HCT116 (cell line): Measurements from ENCODE around the gene STX2. TPM values are rescaled to one million over a fixed set of nuclear protein-coding genes. Genes with fewer than 3 reads are reported as not detected.

Experiments used
- ATAC-seq: fragments of 200-7000 bp; cut with Tn5 transposase; 2 replicates; pipeline ENCODE4 v1.9.1; 2020; ENCODE audit warnings: mild to moderate bottlenecking, moderate library complexity
- BruUV-seq: library from RNA; stranded (reverse); fragments of 400-500 nt; replicated peaks from 2 replicates; lab custom pipeline; 2021; lab: Mats Ljungman, UMichigan
- CTCF ChIA-PET: fragments of 300-600 bp; sonication (Branson Sonifier 250); formaldehyde crosslinking; loops from one replicate; lab custom pipeline; 2021; ENCODE audit warnings: antibody characterized with exemption; lab: Charles Lee
- POLR2A ChIA-PET: fragments of 300-600, 350-600 bp; sonication (Branson Sonifier 250); formaldehyde crosslinking; loops from one replicate; lab custom pipeline; 2021; ENCODE audit warnings: antibody characterized with exemption; lab: Charles Lee
- RAD21 ChIA-PET, 2 experiments: fragments of 300-600 bp; sonication (Branson Sonifier 250); formaldehyde crosslinking; loops; one replicate each; lab custom pipeline; 2023; ENCODE audit warnings: low total read pairs in 2 of 2; ENCODE audit not compliant: uncharacterized antibody in 2 of 2, unreplicated experiment in 2 of 2, low non-redundant PET in 1 of 2; lab: Charles Lee
- DNase-seq: peaks from one replicate; pipeline ENCODE4 v3.0.0-alpha.2; 2010; ENCODE audit warnings: low read depth, low spot score
- H2AFZ ChIP-seq: fragments of 200-600 bp; shearing (Covaris generic), sonication (generic); 2 replicates; pipeline ENCODE4 v1.6.1; 2017; ENCODE audit warnings: low read depth, mixed run types, mixed read lengths, antibody characterized with exemption, low read length; ENCODE audit not compliant: poor library complexity, severe bottlenecking
- H3K27ac ChIP-seq: 2 replicates; pipeline ENCODE4 v1.5.1; 2012; ENCODE audit warnings: low read depth, low read length
- H3K27me3 ChIP-seq: fragments of 200-600 bp; sonication (generic); 2 replicates; pipeline ENCODE4 v1.6.1; 2016; ENCODE audit warnings: mixed run types, low read length, mixed read lengths; ENCODE audit not compliant: insufficient read depth
- H3K36me3 ChIP-seq, 2 experiments: fragments of 200-500 bp in 1 of 2; fragments of 200-600 bp in 1 of 2; sonication (Bioruptor generic) in 1 of 2; sonication (generic) in 1 of 2; 2 replicates each; pipeline versions ENCODE4 v1.5.1 to v1.6.1; 2014 to 2016; ENCODE audit warnings: low read length in 2 of 2, inconsistent platforms in 1 of 2, mixed read lengths in 1 of 2, mixed run types in 1 of 2; ENCODE audit not compliant: insufficient read depth in 2 of 2, control insufficient read depth in 1 of 2
- H3K4me1 ChIP-seq, 2 experiments: fragments of 200-600 bp in 1 of 2; sonication (generic) in 1 of 2; 2 replicates each; pipeline versions ENCODE4 v1.5.1 to v1.6.1; 2012 to 2017; ENCODE audit warnings: low read length in 2 of 2, inconsistent platforms in 1 of 2, mild to moderate bottlenecking in 1 of 2, mixed read lengths in 1 of 2, mixed run types in 1 of 2, moderate library complexity in 1 of 2; ENCODE audit not compliant: insufficient read depth in 2 of 2, control insufficient read depth in 1 of 2
- H3K4me2 ChIP-seq: fragments of 200-600 bp; sonication (generic); 2 replicates; pipeline ENCODE4 v1.6.1; 2017; ENCODE audit warnings: mixed run types, low read length, mixed read lengths
- H3K4me3 ChIP-seq, 2 experiments: fragments of 200-600 bp in 1 of 2; sonication (generic) in 1 of 2; replicated peaks in 1 of 2; 2 replicates each; pipeline ENCODE4 v1.5.1; 2011 to 2016; ENCODE audit warnings: low read length in 2 of 2, control low read depth in 1 of 2, low read depth in 1 of 2, mild to moderate bottlenecking in 1 of 2, mixed read lengths in 1 of 2, mixed run types in 1 of 2
- H3K79me2 ChIP-seq: fragments of 200-600 bp; sonication (generic); 2 replicates; pipeline ENCODE4 v1.6.1; 2017; ENCODE audit warnings: mild to moderate bottlenecking, mixed run types, low read length, moderate library complexity, mixed read lengths; ENCODE audit not compliant: insufficient read depth
- H3K9ac ChIP-seq: fragments of 200-600 bp; sonication (generic); 2 replicates; pipeline ENCODE4 v1.6.1; 2016; ENCODE audit warnings: low read length, mixed read lengths
- H3K9me2 ChIP-seq: fragments of 200-600 bp; sonication (generic), shearing (Covaris generic); 2 replicates; pipeline ENCODE4 v1.6.1; 2017; ENCODE audit warnings: mixed run types, mild to moderate bottlenecking, moderate library complexity; ENCODE audit not compliant: insufficient read depth
- H3K9me3 ChIP-seq, 2 experiments: fragments of 200-500 bp in 1 of 2; fragments of 200-600 bp in 1 of 2; sonication (Bioruptor generic) in 1 of 2; sonication (generic) in 1 of 2; 2 replicates each; pipeline ENCODE4 v1.6.1; 2014 to 2017; ENCODE audit warnings: low read length in 2 of 2, mixed read lengths in 2 of 2, inconsistent platforms in 1 of 2, low read depth in 1 of 2, mild to moderate bottlenecking in 1 of 2, mixed run types in 1 of 2, moderate library complexity in 1 of 2; ENCODE audit not compliant: control insufficient read depth in 1 of 2, insufficient read depth in 1 of 2
- H4K20me1 ChIP-seq: fragments of 200-600 bp; sonication (generic), shearing (Covaris generic); 2 replicates; pipeline ENCODE4 v1.6.1; 2017; ENCODE audit warnings: mixed run types, mild to moderate bottlenecking, moderate library complexity; ENCODE audit not compliant: insufficient read depth
- ATF3 ChIP-seq: IDR thresholded peaks from 2 replicates; pipeline ENCODE4 v1.6.1; 2012
- CBX3 ChIP-seq: IDR thresholded peaks from 2 replicates; pipeline ENCODE4 v1.6.1; 2012; ENCODE audit warnings: low read depth
- CTCF ChIP-seq, 3 experiments: fragments of 200-600 bp in 1 of 3; sonication (generic) in 1 of 3; IDR thresholded peaks in 2 of 3; conservative IDR thresholded peaks in 1 of 3; 2 replicates each; pipeline ENCODE4 v1.5.1; 2012 to 2017; ENCODE audit warnings: low read depth in 2 of 3, low read length in 2 of 3, antibody characterized with exemption in 1 of 3, borderline replicate concordance in 1 of 3, control low read depth in 1 of 3, mild to moderate bottlenecking in 1 of 3, mixed read lengths in 1 of 3, mixed run types in 1 of 3, moderate library complexity in 1 of 3; ENCODE audit not compliant: insufficient read depth in 1 of 3
- EGR1 ChIP-seq: IDR thresholded peaks from 2 replicates; pipeline ENCODE4 v1.6.1; 2012; ENCODE audit warnings: low read depth
- FOSL1 ChIP-seq: IDR thresholded peaks from 2 replicates; pipeline ENCODE4 v1.6.1; 2012; ENCODE audit warnings: low read depth
- MAX ChIP-seq: IDR thresholded peaks from 2 replicates; pipeline ENCODE4 v1.6.1; 2012
- POLR2A ChIP-seq: IDR thresholded peaks from 2 replicates; pipeline ENCODE4 v1.7.0; 2011; ENCODE audit warnings: borderline replicate concordance; ENCODE audit not compliant: insufficient read depth, insufficient read length; ENCODE audit errors: extremely low read depth
- POLR2AphosphoS5 ChIP-seq: IDR thresholded peaks from 2 replicates; pipeline ENCODE4 v1.6.1; 2011; ENCODE audit warnings: mild to moderate bottlenecking, low read depth, low read length, moderate library complexity
- RAD21 ChIP-seq: IDR thresholded peaks from 2 replicates; pipeline ENCODE4 v1.6.1; 2012; ENCODE audit warnings: low read depth, mild to moderate bottlenecking
- TCF7L2 ChIP-seq: IDR thresholded peaks from 2 replicates; pipeline ENCODE4 v1.7.0; 2011; ENCODE audit warnings: borderline replicate concordance, inconsistent platforms; ENCODE audit not compliant: insufficient read depth, insufficient read length; ENCODE audit errors: extremely low read depth
- YY1 ChIP-seq: IDR thresholded peaks from 2 replicates; pipeline ENCODE4 v1.6.1; 2011; ENCODE audit warnings: low read length, low read depth, moderate library complexity, mild to moderate bottlenecking; ENCODE audit not compliant: insufficient replicate concordance; ENCODE audit errors: extremely low read depth
- ZBTB33 ChIP-seq: IDR thresholded peaks from 2 replicates; pipeline ENCODE4 v1.6.1; 2011; ENCODE audit warnings: mild to moderate bottlenecking, low read length, moderate library complexity; ENCODE audit not compliant: insufficient replicate concordance; ENCODE audit errors: extremely low read depth
- ZFX ChIP-seq: fragments of 450-650 bp; IDR thresholded peaks from 2 replicates; pipeline ENCODE4 v1.6.1; 2017
- intact Hi-C: fragments of 100-400 bp; cut with micrococcal nuclease; formaldehyde crosslinking; loops from 2 replicates; pipeline ENCODE4 v1.10.0; 2022
- total RNA-seq: library from RNA; stranded (reverse); gene quantifications from one replicate; pipeline ENCODE4 v1.2.1, GENCODE V29; 2021; ENCODE audit not compliant: unreplicated experiment

STX2 gene
- total RNA-seq, 1 experiment from 2014 or later: 19.2 TPM

- no TSS peak for BruUV-seq
- intact Hi-C loops: no loop called here
These were observed 19.0 kb upstream of the STX2 start for GRCh38 chr12:130858084-130858483.

GRCh38 chr12:130856088-130856487, 17.0 kb upstream of the STX2 start:
- no peak overlapping the region for H3K27ac ChIP-seq
- no peak for TF ChIP-seq YY1
- no peak for TF ChIP-seq RAD21
- TF ChIP-seq FOSL1: no peak
- no peak for TF ChIP-seq ZBTB33
- TF ChIP-seq POLR2AphosphoS5: no peak
- no peak for TF ChIP-seq TCF7L2
- TF ChIP-seq POLR2A: no peak
- no peak for TF ChIP-seq MAX
- TF ChIP-seq ZFX: no peak
- no peak for TF ChIP-seq EGR1
- TF ChIP-seq CBX3: no peak
- no TSS peak for BruUV-seq
- H3K79me2 ChIP-seq: no peaks in the 10 kb centered on the region
- RAD21 ChIA-PET: no interaction called here
- no peak overlapping the region for H3K9ac ChIP-seq
- H4K20me1 ChIP-seq: no peaks in the 10 kb centered on the region
- CTCF ChIA-PET: no interaction called here
- no peaks in the 10 kb centered on the region for H3K4me1 ChIP-seq
- POLR2A ChIA-PET: no interaction called here
- no peak overlapping the region for H3K4me3 ChIP-seq
- peaks cover 0 to 4% of the 10 kb centered on the region in 2 experiments; a peak in 1 of 4 replicates for H3K9me3 ChIP-seq
- DNase-seq (no peak), ATAC-seq (no peak)
- intact Hi-C loops: no loop called here
- H3K9me2 ChIP-seq: no peaks in the 10 kb centered on the region
- H3K4me2 ChIP-seq: no peak overlapping the region
- H3K27me3 ChIP-seq: no peaks in the 10 kb centered on the region
- no peak overlapping the region for H2AFZ ChIP-seq
- no peaks in the 10 kb centered on the region for H3K36me3 ChIP-seq

More at GRCh38 chr12:130858084-130858483, 19.0 kb upstream of the STX2 start:
- Histone ChIP-seq H3K4me1 (no peaks in the 10 kb centered on the region), H3K79me2 (no peaks in the 10 kb centered on the region), H3K27ac (no peak overlapping the region), H3K4me3 (no peak overlapping the region), H4K20me1 (no peaks in the 10 kb centered on the region), H3K27me3 (no peaks in the 10 kb centered on the region), H3K9me2 (no peaks in the 10 kb centered on the region), H3K4me2 (no peak overlapping the region), H3K36me3 (no peaks in the 10 kb centered on the region), H2AFZ (no peak overlapping the region), H3K9me3 (peaks cover 0 to 4% of the 10 kb centered on the region in 2 experiments; a peak in 1 of 4 replicates), H3K9ac (no peak overlapping the region)
- DNase-seq (no peak), ATAC-seq (no peak)
- POLR2A ChIA-PET: no interaction called here
- TF ChIP-seq CTCF (IDR thresholded peaks at IDR 0.05 in 2 of 3, conservative IDR thresholded peaks at IDR 0.05 in 1 of 3; ENCODE audit: borderline replicate concordance in 1 of 3, insufficient read depth in 1 of 3, low read depth in 2 of 3, low read length in 2 of 3) (0 out of 6 replicates have a peak, but pooled peaks of 1 of the 3 experiments have one; percentile 18), ATF3 (no peak)
- CTCF ChIA-PET: no interaction called here
- RAD21 ChIA-PET: no interaction called here
